ENCODE data around the gene PPP1R9A.

The PPP1R9A gene

DNA sequence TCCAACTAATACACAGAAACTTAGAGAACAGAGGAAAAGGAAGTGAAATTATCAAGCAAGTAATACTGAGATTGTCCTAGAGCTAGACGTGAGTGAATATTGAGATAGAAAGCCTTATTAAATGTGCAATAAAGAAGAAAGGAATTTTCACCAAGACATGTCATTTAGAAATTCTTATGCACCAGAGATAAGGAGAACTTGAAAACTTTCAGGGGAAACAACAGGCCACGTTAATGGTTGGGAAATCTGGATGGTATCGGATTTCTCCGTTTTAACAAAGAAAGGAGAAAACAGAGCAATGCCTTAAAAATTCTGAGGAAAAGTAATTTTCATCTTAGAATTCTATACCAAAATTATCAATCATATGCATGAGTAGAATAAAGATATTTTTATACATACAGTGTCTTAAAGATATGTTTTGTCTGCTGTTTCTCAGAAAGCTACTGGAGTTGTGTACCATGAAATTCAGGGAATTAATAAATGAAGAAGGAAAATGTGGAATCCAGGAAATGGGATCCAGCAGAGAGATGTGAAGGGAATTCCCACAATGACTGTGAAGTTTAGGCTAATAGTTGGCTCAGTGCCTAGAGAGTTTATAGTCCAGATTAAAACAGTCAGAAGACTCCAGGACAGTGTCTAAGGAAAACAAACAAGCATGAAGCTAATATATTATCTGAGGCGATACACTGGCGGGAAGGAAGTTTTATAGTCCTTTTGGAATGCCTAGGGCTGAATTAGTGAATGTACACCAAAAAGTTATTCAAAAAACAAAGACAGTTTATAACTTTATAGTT lies 159.5 kb downstream of the PPP1R9A start:
- Histone ChIP-seq H3K18ac (ENCODE audit: low read length) (no peak overlapping the region), H2BK15ac (ENCODE audit: low read length) (no peak overlapping the region), H3K79me1 (ENCODE audit: low read depth, low read length) (no peaks in the 10 kb centered on the region), H4K91ac (ENCODE audit: low read depth, low read length, poor library complexity) (no peak overlapping the region), H3K27ac (replicated peaks; ENCODE audit: low read length) (no peak overlapping the region), H2AFZ (ENCODE audit: low read length) (no peak overlapping the region), H2BK120ac (ENCODE audit: low read depth, low read length) (no peak overlapping the region), H3K27me3 (ENCODE audit: control insufficient read depth in 3 of 3, insufficient read depth in 3 of 3, low read depth in 1 of 3, low read length in 3 of 3) (no peaks in the 10 kb centered on the region), H3K9me3 (replicated peaks in 1 of 2; ENCODE audit: control insufficient read depth in 2 of 2, insufficient read depth in 1 of 2, low read depth in 1 of 2, low read length in 2 of 2) (no peaks in the 10 kb centered on the region), H3K9ac (ENCODE audit: low read depth, low read length, poor library complexity) (no peak overlapping the region), H2BK12ac (ENCODE audit: low read length) (no peak overlapping the region), H2AK5ac (ENCODE audit: low read depth, low read length) (no peak overlapping the region), H3K36me3 (replicated peaks in 1 of 2; ENCODE audit: control insufficient read depth in 2 of 2, insufficient read depth in 2 of 2, low read length in 2 of 2) (no peaks in the 10 kb centered on the region), H2BK5ac (ENCODE audit: low read length) (no peak overlapping the region), H3K4me1 (ENCODE audit: control insufficient read depth in 2 of 2, insufficient read depth in 1 of 2, low read depth in 1 of 2, low read length in 2 of 2) (no peaks in the 10 kb centered on the region), H3K4me3 (ENCODE audit: low read length in 2 of 2) (no peak overlapping the region), H3K14ac (ENCODE audit: low read length) (no peak overlapping the region), H3K4ac (ENCODE audit: low read length) (no peak overlapping the region), H3K4me2 (ENCODE audit: insufficient read depth, low read length, poor library complexity, severe bottlenecking) (no peak overlapping the region), H3K23ac (ENCODE audit: low read depth, low read length, poor library complexity) (no peak overlapping the region), H4K8ac (ENCODE audit: low read depth, low read length) (no peak overlapping the region)
- WGBS, 2 donors (ENCODE audit: extremely low coverage in 2 of 2, insufficient read length in 2 of 2, insufficient replicate concordance in 1 of 2) = no CpG with 5 or more reads among the region's 6 CpGs
- no peak for DNase-seq (ENCODE audit: low spot score)

DNA sequence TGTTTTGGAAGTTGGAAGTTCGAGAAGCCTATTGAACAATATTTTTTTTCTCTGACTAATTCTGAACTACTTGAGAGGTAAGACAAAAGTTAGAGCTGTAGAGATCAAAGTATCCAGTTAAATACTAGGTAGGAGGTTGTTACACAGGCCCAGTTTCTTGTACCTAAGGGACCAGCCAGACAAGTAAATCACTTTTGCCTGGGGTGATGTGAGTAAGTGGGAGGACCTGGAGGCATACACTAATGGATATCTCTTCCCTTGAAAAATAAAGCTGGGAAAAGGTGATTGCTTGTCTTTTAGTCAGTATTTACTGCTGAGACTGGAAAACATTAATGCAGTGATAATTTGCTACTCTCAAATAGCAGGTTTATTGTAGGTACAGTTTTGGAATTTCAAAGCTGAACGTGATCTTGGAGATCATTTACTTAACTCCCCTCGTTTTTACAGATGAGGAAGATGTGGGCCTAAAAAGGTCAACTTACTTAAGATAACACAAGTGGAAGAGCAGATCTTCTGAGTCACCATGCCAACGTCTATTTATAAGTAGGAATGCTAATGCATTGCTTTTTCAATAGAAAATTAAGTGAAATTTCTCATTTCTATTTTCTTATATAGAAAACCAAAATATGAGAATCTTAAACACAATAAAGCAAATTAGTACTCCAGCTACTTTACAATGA lies 181.3 kb downstream of the PPP1R9A start:
- Histone ChIP-seq H2AK5ac (ENCODE audit: low read depth, low read length) (no peak overlapping the region), H2AFZ (ENCODE audit: low read length) (no peak overlapping the region), H2BK12ac (ENCODE audit: low read length) (no peak overlapping the region), H3K27ac (replicated peaks; ENCODE audit: low read length) (no peak overlapping the region), H4K8ac (ENCODE audit: low read depth, low read length) (no peak overlapping the region), H3K27me3 (ENCODE audit: control insufficient read depth in 3 of 3, insufficient read depth in 3 of 3, low read depth in 1 of 3, low read length in 3 of 3) (no peaks in the 10 kb centered on the region), H3K18ac (ENCODE audit: low read length) (no peak overlapping the region), H2BK15ac (ENCODE audit: low read length) (no peak overlapping the region), H3K4ac (ENCODE audit: low read length) (no peak overlapping the region), H3K36me3 (replicated peaks in 1 of 2; ENCODE audit: control insufficient read depth in 2 of 2, insufficient read depth in 2 of 2, low read length in 2 of 2) (no peaks in the 10 kb centered on the region), H3K4me2 (ENCODE audit: insufficient read depth, low read length, poor library complexity, severe bottlenecking) (no peak overlapping the region), H3K9me3 (replicated peaks in 1 of 2; ENCODE audit: control insufficient read depth in 2 of 2, insufficient read depth in 1 of 2, low read depth in 1 of 2, low read length in 2 of 2) (peaks cover 0 to 1% of the 10 kb centered on the region in 2 donors), H3K79me1 (ENCODE audit: low read depth, low read length) (no peaks in the 10 kb centered on the region), H3K23ac (ENCODE audit: low read depth, low read length, poor library complexity) (no peak overlapping the region), H2BK5ac (ENCODE audit: low read length) (no peak overlapping the region), H2BK120ac (ENCODE audit: low read depth, low read length) (no peak overlapping the region), H3K4me1 (ENCODE audit: control insufficient read depth in 2 of 2, insufficient read depth in 1 of 2, low read depth in 1 of 2, low read length in 2 of 2) (no peaks in the 10 kb centered on the region), H4K91ac (ENCODE audit: low read depth, low read length, poor library complexity) (no peak overlapping the region), H3K14ac (ENCODE audit: low read length) (no peak overlapping the region), H3K4me3 (ENCODE audit: low read length in 2 of 2) (no peak overlapping the region), H3K9ac (ENCODE audit: low read depth, low read length, poor library complexity) (no peak overlapping the region)
- no peak for DNase-seq (ENCODE audit: low spot score)
- no CpG with 5 or more reads among the region's 4 CpGs for WGBS, 2 donors (ENCODE audit: extremely low coverage in 2 of 2, insufficient read length in 2 of 2, insufficient replicate concordance in 1 of 2)

DNA sequence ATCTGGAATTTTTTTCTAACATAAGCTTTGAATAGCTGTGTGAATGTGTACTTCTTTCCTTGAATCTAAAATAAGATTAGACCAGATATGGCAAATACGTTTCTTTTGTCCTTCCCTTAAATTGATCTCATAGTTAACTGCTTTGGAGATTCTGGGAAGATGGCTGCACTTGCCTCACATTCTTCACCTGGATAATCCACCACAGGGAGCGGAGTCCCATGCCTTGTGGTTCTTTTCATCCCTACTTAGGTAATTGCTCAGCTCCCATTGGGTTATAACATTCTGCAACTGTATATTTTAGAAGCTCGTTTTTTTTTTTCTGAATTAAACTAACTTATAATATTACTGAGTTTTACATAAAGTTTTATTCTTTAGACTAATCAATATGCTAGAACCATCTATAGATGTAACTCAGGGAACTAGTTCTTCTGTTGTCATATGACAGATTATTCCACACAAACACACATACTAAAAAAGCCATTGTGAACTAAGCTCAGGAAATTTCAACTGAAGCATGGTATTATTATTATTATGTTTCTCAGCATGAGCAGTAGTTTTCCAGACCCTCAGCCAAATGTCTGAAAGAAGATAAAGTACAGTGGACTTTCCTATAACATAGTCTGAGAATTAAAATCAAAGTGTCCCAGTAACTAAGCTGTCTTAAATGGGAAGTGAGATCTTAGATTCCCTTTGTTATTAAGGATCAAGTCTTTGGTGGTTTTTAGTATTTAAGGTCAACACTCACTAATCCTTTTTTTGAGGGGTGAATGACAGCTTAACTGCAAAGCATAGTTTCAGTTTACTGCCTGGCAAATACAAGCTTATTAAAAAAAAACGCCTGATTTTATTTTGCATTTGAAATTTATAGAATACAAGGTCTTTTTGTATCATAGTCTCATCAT lies 182.3 kb downstream of the PPP1R9A start:
- H3K4me2 ChIP-seq (ENCODE audit: insufficient read depth, low read length, poor library complexity, severe bottlenecking) = no peak overlapping the region
- no peak overlapping the region for H2BK5ac ChIP-seq (ENCODE audit: low read length)
- H3K18ac ChIP-seq (ENCODE audit: low read length) = no peak overlapping the region
- H3K36me3 ChIP-seq (replicated peaks in 1 of 2; ENCODE audit: control insufficient read depth in 2 of 2, insufficient read depth in 2 of 2, low read length in 2 of 2) = no peaks in the 10 kb centered on the region
- H4K8ac ChIP-seq (ENCODE audit: low read depth, low read length) = no peak overlapping the region
- H2AK5ac ChIP-seq (ENCODE audit: low read depth, low read length) = no peak overlapping the region
- peaks cover 0 to 1% of the 10 kb centered on the region in 2 donors for H3K9me3 ChIP-seq (replicated peaks in 1 of 2; ENCODE audit: control insufficient read depth in 2 of 2, insufficient read depth in 1 of 2, low read depth in 1 of 2, low read length in 2 of 2)
- no peak overlapping the region for H2BK12ac ChIP-seq (ENCODE audit: low read length)
- no peak overlapping the region for H2BK120ac ChIP-seq (ENCODE audit: low read depth, low read length)
- H3K27me3 ChIP-seq (ENCODE audit: control insufficient read depth in 3 of 3, insufficient read depth in 3 of 3, low read depth in 1 of 3, low read length in 3 of 3) = no peaks in the 10 kb centered on the region
- no peak overlapping the region for H2AFZ ChIP-seq (ENCODE audit: low read length)
- H4K91ac ChIP-seq (ENCODE audit: low read depth, low read length, poor library complexity) = no peak overlapping the region
- no peak for DNase-seq (ENCODE audit: low spot score)
- H3K4me3 ChIP-seq (ENCODE audit: low read length in 2 of 2) = no peak overlapping the region
- WGBS, 2 donors (ENCODE audit: extremely low coverage in 2 of 2, insufficient read length in 2 of 2, insufficient replicate concordance in 1 of 2) = no CpG with 5 or more reads among the region's 4 CpGs
- no peak overlapping the region for H3K4ac ChIP-seq (ENCODE audit: low read length)
- no peaks in the 10 kb centered on the region for H3K4me1 ChIP-seq (ENCODE audit: control insufficient read depth in 2 of 2, insufficient read depth in 1 of 2, low read depth in 1 of 2, low read length in 2 of 2)
- H2BK15ac ChIP-seq (ENCODE audit: low read length) = no peak overlapping the region
- no peak overlapping the region for H3K9ac ChIP-seq (ENCODE audit: low read depth, low read length, poor library complexity)
- no peak overlapping the region for H3K27ac ChIP-seq (replicated peaks; ENCODE audit: low read length)
- no peaks in the 10 kb centered on the region for H3K79me1 ChIP-seq (ENCODE audit: low read depth, low read length)
- no peak overlapping the region for H3K14ac ChIP-seq (ENCODE audit: low read length)
- H3K23ac ChIP-seq (ENCODE audit: low read depth, low read length, poor library complexity) = no peak overlapping the region

DNA sequence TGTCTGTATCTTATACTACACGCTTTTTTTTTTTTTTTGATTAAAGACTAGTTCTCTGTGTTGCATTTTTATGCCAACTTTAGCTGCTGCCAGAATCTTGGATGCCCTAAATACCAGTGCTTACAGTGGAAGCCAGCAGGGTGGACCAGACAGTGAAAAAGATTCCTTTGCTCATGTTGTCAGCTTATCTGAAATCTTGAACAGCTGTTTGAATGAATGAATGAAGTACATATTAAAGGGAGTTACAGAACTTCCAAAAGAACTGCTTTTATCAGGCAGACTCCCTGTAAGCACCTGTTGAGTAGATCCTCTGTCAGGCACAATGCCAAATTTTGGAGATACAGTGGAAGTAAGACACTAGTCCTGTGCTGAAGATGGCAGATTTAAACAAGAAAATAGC lies 184.9 kb downstream of the PPP1R9A start:
- WGBS, 2 donors (ENCODE audit: extremely low coverage in 2 of 2, insufficient read length in 2 of 2, insufficient replicate concordance in 1 of 2) = no CpG with 5 or more reads among the region's 1 CpG
- DNase-seq (ENCODE audit: low spot score) = no peak

More for the DNA sequence above, 184.9 kb downstream of the PPP1R9A start:
- Histone ChIP-seq H3K4me3 (ENCODE audit: low read length in 2 of 2) (no peak overlapping the region), H3K9ac (ENCODE audit: low read depth, low read length, poor library complexity) (no peak overlapping the region), H3K27ac (replicated peaks; ENCODE audit: low read length) (no peak overlapping the region), H3K79me1 (ENCODE audit: low read depth, low read length) (no peaks in the 10 kb centered on the region), H3K4me1 (ENCODE audit: control insufficient read depth in 2 of 2, insufficient read depth in 1 of 2, low read depth in 1 of 2, low read length in 2 of 2) (peaks cover 0 to 2% of the 10 kb centered on the region in 2 donors), H4K91ac (ENCODE audit: low read depth, low read length, poor library complexity) (no peak overlapping the region), H3K36me3 (replicated peaks in 1 of 2; ENCODE audit: control insufficient read depth in 2 of 2, insufficient read depth in 2 of 2, low read length in 2 of 2) (no peaks in the 10 kb centered on the region), H2AFZ (ENCODE audit: low read length) (no peak overlapping the region), H2BK120ac (ENCODE audit: low read depth, low read length) (no peak overlapping the region), H3K23ac (ENCODE audit: low read depth, low read length, poor library complexity) (no peak overlapping the region), H3K27me3 (ENCODE audit: control insufficient read depth in 3 of 3, insufficient read depth in 3 of 3, low read depth in 1 of 3, low read length in 3 of 3) (no peaks in the 10 kb centered on the region), H3K4me2 (ENCODE audit: insufficient read depth, low read length, poor library complexity, severe bottlenecking) (no peak overlapping the region), H2BK5ac (ENCODE audit: low read length) (no peak overlapping the region), H3K9me3 (replicated peaks in 1 of 2; ENCODE audit: control insufficient read depth in 2 of 2, insufficient read depth in 1 of 2, low read depth in 1 of 2, low read length in 2 of 2) (no peaks in the 10 kb centered on the region), H4K8ac (ENCODE audit: low read depth, low read length) (no peak overlapping the region), H2BK12ac (ENCODE audit: low read length) (no peak overlapping the region), H3K14ac (ENCODE audit: low read length) (no peak overlapping the region), H2AK5ac (ENCODE audit: low read depth, low read length) (no peak overlapping the region), H2BK15ac (ENCODE audit: low read length) (no peak overlapping the region), H3K4ac (ENCODE audit: low read length) (no peak overlapping the region), H3K18ac (ENCODE audit: low read length) (no peak overlapping the region)
